ENCODE measurements around the gene TOP2A.

GRCh38 chr17:40458851-40459482, 41.3 kb upstream of the TOP2A start:
- TF ChIP-seq CTCF (IDR thresholded peaks at IDR 0.05) (no peak), ZFX (IDR thresholded peaks at IDR 0.05; ENCODE audit: borderline replicate concordance) (no peak)

All from 22Rv1 (cell line).